Measurements from ENCODE around the gene GOLPH3. TPM values are rescaled to one million over a fixed set of nuclear protein-coding genes. Genes with fewer than 3 reads are reported as not detected.

GOLPH3 gene
- total and polyA plus RNA-seq, 8 donors = 77.0 to 93.8 (median 85.6) TPM

- Histone ChIP-seq H3K4me3 (no peak overlapping the region), H3K27me3 (no peaks in the 10 kb centered on the region), H3K9me3 (no peaks in the 10 kb centered on the region), H3K4me1 (peaks cover 3 to 21% of the 10 kb centered on the region in 2 donors), H3K27ac (no peak overlapping the region), H3K36me3 (peaks cover 0 to 55% of the 10 kb centered on the region in 2 donors)
- no peak for TF ChIP-seq CTCF (IDR thresholded peaks at IDR 0.05)
- DNase-seq (no peak), ATAC-seq (no peak)
- intact Hi-C loops (cut with DNase I) = no loop called here
These were observed 77.1 kb downstream of the GOLPH3 start for GRCh38 chr5:32096891-32097595.

- H3K9me3 ChIP-seq = no peaks in the 10 kb centered on the region
- H3K4me3 ChIP-seq = no peak overlapping the region
- intact Hi-C loops (cut with DNase I) = no loop called here
- no peaks in the 10 kb centered on the region for H3K27me3 ChIP-seq
- ATAC-seq (peak; percentile 79), DNase-seq (no peak)
- peak overlapping the region in 1 of 2 donors; percentile 4 for H3K27ac ChIP-seq
- peaks cover 0 to 43% of the 10 kb centered on the region in 2 donors for H3K36me3 ChIP-seq
- H3K4me1 ChIP-seq = peaks cover 3 to 19% of the 10 kb centered on the region in 2 donors
- TF ChIP-seq CTCF (IDR thresholded peaks at IDR 0.05) = no peak
These were observed 78.9 kb downstream of the GOLPH3 start for GRCh38 chr5:32095261-32095671.

GRCh38 chr5:32094691-32095090 lies 79.4 kb downstream of the GOLPH3 start:
- Histone ChIP-seq H3K36me3 (peaks cover 0 to 43% of the 10 kb centered on the region in 2 donors), H3K4me1 (peaks cover 3 to 13% of the 10 kb centered on the region in 2 donors), H3K4me3 (no peak overlapping the region), H3K9me3 (no peaks in the 10 kb centered on the region), H3K27me3 (no peaks in the 10 kb centered on the region), H3K27ac (peak overlapping the region in 1 of 2 donors; percentile 4)
- intact Hi-C loops (cut with DNase I) = loop anchor here in 1 of 2 donors (5.0 kb wide), 1 partner anchor 267 kb away; no protein-coding TSS in a partner anchor
- no peak for TF ChIP-seq CTCF (IDR thresholded peaks at IDR 0.05)
- DNase-seq = no peak
- no peak for ATAC-seq

DNA sequence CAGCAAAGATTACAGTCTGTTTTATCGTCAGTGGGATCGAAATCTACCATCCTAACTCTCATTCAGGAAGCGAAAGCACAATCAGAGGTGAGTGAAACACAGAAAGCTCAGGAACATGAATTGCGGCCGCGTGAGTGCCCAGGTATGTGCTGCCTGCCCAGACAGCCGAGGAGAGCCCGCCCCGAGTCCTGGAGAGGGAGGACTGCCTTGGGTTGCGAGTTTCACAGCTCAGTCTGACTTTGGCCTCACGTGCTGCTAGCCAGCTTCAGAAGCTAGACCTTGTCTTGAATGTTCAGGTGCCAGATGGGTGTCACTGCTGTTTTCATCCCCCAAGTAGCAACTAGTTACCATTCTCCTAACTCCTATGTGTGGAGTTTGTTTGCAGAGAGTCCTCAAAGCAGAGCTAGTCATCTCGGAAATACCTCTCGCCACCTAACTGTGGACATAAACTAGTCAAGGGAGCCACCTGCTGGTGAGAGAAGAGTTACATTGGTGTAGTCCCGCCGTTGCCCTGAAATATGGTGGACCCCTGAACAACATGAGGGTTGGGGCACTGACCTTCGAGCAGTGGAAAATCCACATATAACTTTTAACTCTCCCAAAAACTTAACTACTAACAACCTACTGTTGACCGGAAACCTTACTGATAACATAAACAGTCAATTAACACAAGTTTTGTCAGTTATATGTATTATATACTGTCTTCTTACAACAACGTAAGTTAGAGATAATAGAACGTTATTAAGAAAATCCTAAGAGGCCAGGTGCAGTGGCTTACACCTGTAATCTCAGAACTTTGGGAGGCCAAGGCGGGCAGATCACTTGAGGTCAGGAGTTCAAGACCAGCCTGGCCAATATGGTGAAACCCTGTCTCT lies 80.9 kb downstream of the GOLPH3 start:
- peak in 2 of 4 donors; percentile 61 to 78 for DNase-seq
- H3K9me3 ChIP-seq = no peaks in the 10 kb centered on the region
- peak; percentile 85 for ATAC-seq
- peaks cover 3 to 5% of the 10 kb centered on the region in 2 donors for H3K4me1 ChIP-seq
- peak; percentile 53 to 56 for TF ChIP-seq CTCF (IDR thresholded peaks at IDR 0.05)
- peaks cover 0 to 35% of the 10 kb centered on the region in 2 donors for H3K36me3 ChIP-seq
- H3K4me3 ChIP-seq = no peak overlapping the region
- H3K27me3 ChIP-seq = no peaks in the 10 kb centered on the region
- intact Hi-C loops (cut with DNase I) = loop anchor here in 1 of 2 donors (5.0 kb wide), 1 partner anchor 266 kb away; no protein-coding TSS in a partner anchor
- no peak overlapping the region for H3K27ac ChIP-seq

- TF ChIP-seq CTCF (IDR thresholded peaks at IDR 0.05) = no peak
- DNase-seq = no peak
- intact Hi-C loops (cut with DNase I) = loop anchor here in 1 of 2 donors (5.0 kb wide), 1 partner anchor 263 kb away; no protein-coding TSS in a partner anchor
- Histone ChIP-seq H3K27ac (no peak overlapping the region), H3K4me1 (peaks cover 3 to 5% of the 10 kb centered on the region in 2 donors), H3K27me3 (no peaks in the 10 kb centered on the region), H3K4me3 (no peak overlapping the region), H3K9me3 (no peaks in the 10 kb centered on the region), H3K36me3 (peaks cover 0 to 35% of the 10 kb centered on the region in 2 donors)
- no peak for ATAC-seq
These were observed 83.4 kb downstream of the GOLPH3 start for GRCh38 chr5:32090755-32091128.
